OCI-LY3 (cell line): ENCODE results near the gene EZH1.

ENCODE experiments used
- EZH2phosphoT487 ChIP-seq: fragments of 200-600 bp; shearing (Covaris generic); IDR thresholded peaks from 2 replicates; pipeline ENCODE4 v1.6.1; 2018; ENCODE audit warnings: antibody characterized with exemption, mixed run types, low read depth
- TF ChIP-seq, protein P1 (sequence below): fragments of 200-600, 300-600 bp; sonication (generic); IDR thresholded peaks from 2 replicates; pipeline ENCODE4 v1.5.1; 2014; ENCODE audit warnings: antibody characterized with exemption, low read length, low read depth

DNA sequence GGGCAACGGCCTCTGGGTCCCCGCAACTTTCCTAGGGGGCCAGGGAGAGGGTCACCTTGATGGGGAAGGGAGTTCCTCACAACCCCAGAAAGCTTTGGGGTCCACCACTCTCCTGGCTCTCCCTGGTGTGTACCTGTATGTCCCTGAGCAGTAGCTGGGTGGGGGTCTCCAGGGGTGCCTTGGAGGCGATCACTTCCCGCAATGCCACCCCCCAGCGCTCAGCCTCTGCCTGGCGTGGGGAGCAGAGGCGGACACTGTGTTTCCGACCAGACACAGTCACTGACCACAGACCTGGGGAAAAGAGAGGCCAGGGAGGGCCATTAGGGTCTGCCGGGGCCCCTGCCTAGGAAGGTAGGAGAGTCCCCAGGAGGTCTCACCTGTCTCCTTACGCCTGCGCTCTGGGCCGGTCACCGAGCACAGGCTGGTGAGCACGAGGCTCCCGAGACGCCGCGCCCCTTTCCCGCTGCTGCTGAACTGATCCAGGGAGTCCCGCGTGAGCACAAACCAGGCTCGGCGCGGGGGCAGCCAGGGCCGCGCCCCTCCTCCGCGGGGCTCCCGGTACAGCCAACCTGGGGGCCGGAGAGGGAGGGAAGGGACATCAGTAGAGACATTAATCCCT, 71.5 kb downstream of the EZH1 start:
- TF ChIP-seq, protein P1, sequence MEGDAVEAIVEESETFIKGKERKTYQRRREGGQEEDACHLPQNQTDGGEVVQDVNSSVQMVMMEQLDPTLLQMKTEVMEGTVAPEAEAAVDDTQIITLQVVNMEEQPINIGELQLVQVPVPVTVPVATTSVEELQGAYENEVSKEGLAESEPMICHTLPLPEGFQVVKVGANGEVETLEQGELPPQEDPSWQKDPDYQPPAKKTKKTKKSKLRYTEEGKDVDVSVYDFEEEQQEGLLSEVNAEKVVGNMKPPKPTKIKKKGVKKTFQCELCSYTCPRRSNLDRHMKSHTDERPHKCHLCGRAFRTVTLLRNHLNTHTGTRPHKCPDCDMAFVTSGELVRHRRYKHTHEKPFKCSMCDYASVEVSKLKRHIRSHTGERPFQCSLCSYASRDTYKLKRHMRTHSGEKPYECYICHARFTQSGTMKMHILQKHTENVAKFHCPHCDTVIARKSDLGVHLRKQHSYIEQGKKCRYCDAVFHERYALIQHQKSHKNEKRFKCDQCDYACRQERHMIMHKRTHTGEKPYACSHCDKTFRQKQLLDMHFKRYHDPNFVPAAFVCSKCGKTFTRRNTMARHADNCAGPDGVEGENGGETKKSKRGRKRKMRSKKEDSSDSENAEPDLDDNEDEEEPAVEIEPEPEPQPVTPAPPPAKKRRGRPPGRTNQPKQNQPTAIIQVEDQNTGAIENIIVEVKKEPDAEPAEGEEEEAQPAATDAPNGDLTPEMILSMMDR: no peak
- TF ChIP-seq EZH2phosphoT487: no peak
